Right kidney (tissue), 1 donor: Measurements from ENCODE around the gene SNX6.
"Not testable (repeated sequence)": the region's sequence is repeated elsewhere in the genome, so short reads cannot be mapped to it uniquely, and the experiment has no call there.

Experiments
- DNase-seq: peaks from one replicate; pipeline ENCODE4 v3.0.0-alpha.2; 2016

SNX6 gene

GRCh38 chr14:34569750-34570149 lies 60.2 kb downstream of the SNX6 start:
- no peak for DNase-seq

DNA sequence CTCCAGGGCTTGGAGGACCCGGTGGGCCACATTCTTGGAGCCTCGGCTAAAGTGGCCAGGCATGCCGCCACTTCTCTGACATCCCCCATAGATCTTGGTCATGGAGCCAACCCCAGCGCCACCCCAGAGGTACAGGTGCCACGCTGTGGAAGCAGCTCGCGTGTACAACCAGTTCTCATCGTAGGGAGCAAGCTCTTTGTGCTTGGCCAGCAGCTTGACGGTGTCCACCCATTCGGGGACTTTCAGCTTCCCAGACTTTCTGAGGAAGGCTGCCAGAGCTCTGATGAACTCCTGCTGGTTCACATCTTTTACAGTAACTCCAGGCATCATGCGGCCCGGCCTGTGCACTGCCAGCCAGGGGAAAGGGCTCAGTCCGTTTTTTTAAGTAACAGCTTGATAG lies 61.1 kb downstream of the SNX6 start:
- no peak for DNase-seq

GRCh38 chr14:34562776-34563150 lies 67.2 kb downstream of the SNX6 start:
- no peak for DNase-seq

DNA sequence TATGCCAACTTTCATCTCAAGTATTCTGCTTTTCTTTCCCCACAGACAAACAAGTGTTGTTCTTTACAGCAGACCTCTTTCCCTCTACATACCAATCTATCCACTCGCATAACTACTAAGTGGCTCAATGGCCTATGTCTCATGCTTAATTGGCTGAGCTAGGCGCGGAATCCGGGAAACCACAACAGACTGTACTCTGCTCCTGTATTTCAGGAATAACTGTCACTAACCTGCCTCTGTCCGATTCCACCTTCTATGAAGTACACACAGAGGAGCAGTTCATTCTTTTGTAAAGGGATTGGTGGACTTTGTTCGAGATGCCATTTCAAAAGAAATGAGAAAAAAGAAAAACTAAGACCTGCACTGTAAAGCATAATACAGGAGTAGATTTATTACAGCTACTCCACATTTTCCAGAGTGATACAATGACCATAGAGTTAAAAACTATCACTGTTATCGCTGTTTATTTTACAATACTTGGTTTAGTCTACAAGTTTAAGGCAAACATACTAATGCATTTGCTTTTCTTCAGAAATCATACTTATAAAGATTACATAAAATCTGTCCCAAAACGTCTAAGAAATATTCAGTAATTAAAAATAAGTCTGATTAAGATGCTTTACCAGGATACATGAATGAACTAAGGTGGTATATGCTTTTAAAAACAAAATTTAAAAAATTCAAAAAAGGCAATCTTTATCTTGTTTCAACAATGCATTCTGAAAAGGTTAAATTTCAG lies 67.7 kb downstream of the SNX6 start:
- not testable (repeated sequence) for DNase-seq

DNA sequence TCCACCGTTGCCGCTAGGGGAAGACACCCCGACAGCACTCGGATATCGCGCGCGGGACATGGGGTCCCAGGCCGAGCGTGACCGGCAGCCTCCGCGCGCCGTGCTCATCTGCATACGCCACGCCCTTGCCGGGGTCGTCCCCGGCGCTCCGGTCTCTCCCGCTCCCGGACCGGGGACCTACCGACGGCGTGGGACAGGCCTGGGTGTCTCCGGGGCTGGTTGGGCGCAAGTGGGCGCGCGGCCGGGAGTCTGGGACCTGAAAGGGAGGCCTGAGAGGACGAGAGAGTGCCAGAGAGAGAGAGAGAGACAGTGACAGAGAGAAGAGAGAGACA lies 73.5 kb downstream of the SNX6 start:
- DNase-seq: not testable (repeated sequence)

DNA sequence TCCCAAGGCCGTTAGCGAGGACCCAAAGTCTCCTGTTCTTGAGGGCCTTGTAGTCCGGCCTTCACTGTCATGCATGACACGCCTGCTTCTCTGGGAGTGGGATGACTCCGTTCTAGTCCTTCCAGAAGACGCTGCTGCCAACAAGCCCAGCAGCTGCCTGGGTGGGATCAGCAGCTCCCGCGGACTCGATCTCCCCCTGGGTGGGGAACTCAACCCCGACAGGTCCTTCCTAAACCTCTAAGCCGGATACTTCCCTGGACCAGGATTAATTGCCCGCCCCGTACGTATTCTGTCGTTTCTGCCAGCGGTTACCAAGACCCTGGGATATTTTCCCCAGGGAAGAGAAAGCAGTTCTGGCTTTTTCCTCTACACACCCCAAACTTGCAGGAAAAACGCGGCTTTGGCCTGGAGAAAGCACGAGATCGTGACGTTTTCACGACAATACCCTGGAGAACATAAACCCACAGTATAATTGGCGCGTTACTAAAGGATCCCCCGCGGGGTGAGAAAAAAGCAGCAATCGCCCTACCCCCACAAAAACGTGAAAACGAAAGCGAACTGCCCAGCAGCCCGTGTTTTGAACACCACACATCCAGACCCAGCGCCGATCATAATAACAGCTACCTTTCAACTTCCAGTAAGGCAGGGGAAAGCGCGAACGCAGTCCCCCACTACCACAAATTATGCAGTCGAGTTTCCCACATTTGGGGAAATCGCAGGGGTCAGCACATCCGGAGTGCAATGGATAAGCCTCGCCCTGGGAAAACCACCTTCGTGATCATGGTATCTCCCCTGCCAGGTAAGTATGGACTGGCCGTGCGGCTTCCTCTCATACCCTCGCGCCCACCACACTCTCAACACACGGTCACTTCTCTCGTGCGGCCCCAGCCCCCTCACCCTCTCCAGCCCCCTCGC lies 74.1 kb downstream of the SNX6 start:
- not testable (repeated sequence) for DNase-seq

DNA sequence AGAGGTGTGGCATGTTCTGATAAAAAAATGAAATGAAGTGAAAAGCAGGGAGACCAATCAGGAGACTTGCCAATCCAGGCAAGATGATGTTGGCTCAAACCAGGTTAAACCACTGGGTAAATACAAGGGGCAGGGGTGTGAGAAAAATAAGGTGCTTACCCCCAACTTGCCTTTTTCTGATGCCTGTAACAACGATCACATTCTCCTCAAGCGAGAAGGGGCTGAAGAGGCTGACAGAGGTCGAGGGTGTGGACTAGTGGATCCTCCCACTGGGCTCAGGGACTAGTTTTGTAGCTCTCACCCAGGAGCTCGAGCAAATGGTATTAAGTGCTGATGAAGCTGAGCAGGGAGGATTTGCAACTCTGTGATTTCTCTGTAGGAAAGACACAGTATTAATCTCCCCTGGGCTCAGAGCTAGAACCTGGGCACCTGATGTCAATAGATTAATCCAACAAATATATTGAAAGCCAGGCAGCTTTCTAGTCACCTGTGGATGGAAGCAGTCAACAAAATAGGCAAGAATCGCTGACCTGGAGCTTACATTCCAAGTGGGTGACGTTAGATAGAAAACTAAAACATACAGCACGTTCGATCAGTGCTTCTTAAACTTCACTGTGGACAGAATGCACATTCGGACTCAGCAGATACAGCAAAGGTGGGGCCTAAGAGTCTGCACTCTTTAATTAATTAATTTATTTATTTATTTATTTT lies 75.3 kb downstream of the SNX6 start:
- peak; percentile 13 for DNase-seq

GRCh38 chr14:34549276-34549966 lies 80.5 kb downstream of the SNX6 start:
- DNase-seq: not testable (repeated sequence)

DNA sequence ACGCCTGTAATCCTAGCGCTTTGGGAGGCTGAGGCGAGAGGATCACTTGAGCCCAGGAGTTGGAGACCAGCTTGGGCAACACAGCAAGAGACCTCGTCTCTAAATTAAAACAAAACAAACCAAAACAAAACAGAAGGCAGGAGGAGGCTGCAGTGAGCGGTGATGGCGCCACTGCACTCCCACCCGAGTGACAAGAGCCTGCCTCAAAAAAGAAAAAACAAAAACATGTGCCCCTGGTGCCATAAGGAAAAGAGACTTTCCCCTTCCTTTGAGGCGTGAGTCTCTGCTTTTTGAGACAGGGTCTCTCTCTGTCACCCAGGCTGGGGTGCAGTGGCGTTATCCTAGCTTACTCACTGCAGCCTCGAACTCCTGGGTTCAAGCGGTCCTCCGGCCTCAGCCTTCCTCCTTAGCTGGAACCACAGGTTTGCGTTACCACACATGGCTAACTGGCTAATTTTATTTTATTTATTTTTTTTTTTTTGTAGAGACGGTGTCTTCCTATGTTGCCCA lies 81.4 kb downstream of the SNX6 start:
- no peak for DNase-seq

DNA sequence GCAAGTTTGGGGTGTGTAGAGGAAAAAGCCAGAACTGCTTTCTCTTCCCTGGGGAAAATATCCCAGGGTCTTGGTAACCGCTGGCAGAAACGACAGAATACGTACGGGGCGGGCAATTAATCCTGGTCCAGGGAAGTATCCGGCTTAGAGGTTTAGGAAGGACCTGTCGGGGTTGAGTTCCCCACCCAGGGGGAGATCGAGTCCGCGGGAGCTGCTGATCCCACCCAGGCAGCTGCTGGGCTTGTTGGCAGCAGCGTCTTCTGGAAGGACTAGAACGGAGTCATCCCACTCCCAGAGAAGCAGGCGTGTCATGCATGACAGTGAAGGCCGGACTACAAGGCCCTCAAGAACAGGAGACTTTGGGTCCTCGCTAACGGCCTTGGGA lies 82.8 kb downstream of the SNX6 start:
- DNase-seq: not testable (repeated sequence)

DNA sequence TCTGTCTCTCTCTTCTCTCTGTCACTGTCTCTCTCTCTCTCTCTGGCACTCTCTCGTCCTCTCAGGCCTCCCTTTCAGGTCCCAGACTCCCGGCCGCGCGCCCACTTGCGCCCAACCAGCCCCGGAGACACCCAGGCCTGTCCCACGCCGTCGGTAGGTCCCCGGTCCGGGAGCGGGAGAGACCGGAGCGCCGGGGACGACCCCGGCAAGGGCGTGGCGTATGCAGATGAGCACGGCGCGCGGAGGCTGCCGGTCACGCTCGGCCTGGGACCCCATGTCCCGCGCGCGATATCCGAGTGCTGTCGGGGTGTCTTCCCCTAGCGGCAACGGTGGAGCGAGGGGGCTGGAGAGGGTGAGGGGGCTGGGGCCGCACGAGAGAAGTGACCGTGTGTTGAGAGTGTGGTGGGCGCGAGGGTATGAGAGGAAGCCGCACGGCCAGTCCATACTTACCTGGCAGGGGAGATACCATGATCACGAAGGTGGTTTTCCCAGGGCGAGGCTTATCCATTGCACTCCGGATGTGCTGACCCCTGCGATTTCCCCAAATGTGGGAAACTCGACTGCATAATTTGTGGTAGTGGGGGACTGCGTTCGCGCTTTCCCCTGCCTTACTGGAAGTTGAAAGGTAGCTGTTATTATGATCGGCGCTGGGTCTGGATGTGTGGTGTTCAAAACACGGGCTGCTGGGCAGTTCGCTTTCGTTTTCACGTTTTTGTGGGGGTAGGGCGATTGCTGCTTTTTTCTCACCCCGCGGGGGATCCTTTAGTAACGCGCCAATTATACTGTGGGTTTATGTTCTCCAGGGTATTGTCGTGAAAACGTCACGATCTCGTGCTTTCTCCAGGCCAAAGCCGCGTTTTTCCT lies 83.4 kb downstream of the SNX6 start:
- DNase-seq: not testable (repeated sequence)

DNA sequence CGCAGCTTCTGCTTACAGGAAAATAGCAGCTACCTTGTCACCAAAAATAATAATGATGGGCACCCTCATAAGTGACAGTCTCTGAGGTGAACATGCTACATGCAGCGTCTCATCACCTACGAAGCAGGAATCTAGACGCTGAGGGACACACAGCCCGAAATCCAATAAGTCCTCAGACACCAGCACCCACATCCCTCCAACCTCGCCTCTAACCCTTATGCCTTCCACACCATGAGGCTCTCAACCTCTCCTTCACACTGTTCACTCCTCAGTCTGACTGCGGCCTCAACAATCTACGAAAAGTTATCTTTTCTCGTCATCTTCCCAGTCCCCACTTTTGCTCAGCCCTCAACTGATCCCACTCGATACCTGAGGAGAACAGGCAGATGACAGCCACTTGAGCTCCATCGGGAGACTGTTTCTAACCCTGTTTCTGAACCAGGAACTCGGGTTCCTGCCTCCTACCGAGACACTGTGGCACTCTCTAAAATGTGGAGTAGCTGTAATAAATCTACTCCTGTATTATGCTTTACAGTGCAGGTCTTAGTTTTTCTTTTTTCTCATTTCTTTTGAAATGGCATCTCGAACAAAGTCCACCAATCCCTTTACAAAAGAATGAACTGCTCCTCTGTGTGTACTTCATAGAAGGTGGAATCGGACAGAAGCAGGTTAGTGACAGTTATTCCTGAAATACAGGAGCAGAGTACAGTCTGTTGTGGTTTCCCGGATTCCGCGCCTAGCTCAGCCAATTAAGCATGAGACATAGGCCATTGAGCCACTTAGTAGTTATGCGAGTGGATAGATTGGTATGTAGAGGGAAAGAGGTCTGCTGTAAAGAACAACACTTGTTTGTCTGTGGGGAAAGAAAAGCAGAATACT lies 89.5 kb downstream of the SNX6 start:
- not testable (repeated sequence) for DNase-seq

DNA sequence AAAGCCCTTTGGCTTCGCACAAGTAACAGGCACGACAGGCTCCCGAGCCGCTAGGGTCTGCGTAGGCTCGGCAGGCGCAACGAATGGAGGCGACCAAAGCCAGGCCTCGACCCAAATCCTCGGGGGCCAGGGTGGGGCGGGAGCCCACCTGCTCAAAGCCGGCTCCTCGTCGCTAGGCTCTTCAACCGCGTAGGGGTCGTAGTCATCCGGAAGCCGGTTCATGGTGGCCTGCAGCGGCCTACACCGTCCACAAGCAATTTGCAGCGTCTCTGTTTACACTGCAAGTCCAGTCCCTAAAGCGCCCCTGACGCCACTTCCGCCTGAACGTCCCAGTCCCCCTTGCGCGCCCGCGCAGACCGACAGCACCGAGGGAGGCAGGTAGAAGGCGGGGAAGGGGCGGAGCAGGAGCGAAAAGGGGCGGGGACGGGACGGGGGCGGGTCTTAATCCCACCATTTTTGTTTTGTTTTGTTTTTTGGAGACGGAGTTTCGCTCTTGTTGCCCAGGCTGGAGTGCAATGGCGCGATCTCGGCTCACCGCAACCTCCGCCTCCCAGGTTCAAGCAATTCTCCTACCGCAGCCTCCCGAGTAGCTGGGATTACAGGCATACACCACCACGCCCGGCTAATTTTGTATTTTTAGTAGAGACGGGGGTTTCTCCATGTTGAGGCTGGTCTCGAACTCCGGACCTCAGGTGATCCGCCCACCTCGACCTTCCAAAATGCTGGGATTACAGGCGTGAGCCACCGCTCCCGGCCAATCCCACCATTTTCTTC lies 90.4 kb downstream of the SNX6 start, which contains the start of gene EAPP:
EAPP (minus strand) TSS at position 295 of the 774 bp plus-strand sequence; CDS start at position 222, 73 bp downstream.
- DNase-seq: peak; percentile 93

- DNase-seq: no peak
These were observed 91.0 kb downstream of the SNX6 start for GRCh38 chr14:34538871-34539406.

GRCh38 chr14:34538096-34538495 lies 91.9 kb downstream of the SNX6 start:
- DNase-seq: not testable (repeated sequence)

GRCh38 chr14:34537677-34538009 lies 92.3 kb downstream of the SNX6 start:
- DNase-seq: no peak

- no peak for DNase-seq
These were observed 92.8 kb downstream of the SNX6 start for GRCh38 chr14:34536951-34537676.

DNA sequence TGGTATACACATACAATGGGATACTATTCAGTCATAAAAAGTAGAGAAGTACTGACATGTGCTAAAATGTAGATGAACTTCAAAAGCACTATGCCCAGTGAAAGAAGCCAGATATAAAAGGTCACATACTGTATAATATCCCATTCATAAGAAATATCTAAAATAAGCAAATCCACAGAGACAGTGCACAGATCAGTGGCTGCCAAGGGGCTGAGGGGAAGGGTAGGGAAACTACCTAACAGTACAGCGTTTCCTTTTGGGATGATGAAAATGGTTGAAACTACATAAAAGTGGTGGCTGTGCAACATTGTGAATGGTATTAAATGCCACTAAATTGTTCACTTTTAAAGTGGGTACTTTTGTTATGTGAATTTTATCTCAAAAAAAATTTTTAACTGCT lies 102.4 kb downstream of the SNX6 start:
- no peak for DNase-seq
